NCI-H146 treated with DMSO at 0.1 percent for 48 hours (cell line): Measurements from ENCODE around the gene RMC1.
"Not testable (repeated sequence)": the region's sequence is repeated elsewhere in the genome, so short reads cannot be mapped to it uniquely, and the experiment has no call there.

Experiments
- DNase-seq: peaks from one replicate; lab custom pipeline; 2025; ENCODE audit not compliant: unreplicated experiment; lab: John Stamatoyannopoulos, UW

The RMC1 gene

DNA sequence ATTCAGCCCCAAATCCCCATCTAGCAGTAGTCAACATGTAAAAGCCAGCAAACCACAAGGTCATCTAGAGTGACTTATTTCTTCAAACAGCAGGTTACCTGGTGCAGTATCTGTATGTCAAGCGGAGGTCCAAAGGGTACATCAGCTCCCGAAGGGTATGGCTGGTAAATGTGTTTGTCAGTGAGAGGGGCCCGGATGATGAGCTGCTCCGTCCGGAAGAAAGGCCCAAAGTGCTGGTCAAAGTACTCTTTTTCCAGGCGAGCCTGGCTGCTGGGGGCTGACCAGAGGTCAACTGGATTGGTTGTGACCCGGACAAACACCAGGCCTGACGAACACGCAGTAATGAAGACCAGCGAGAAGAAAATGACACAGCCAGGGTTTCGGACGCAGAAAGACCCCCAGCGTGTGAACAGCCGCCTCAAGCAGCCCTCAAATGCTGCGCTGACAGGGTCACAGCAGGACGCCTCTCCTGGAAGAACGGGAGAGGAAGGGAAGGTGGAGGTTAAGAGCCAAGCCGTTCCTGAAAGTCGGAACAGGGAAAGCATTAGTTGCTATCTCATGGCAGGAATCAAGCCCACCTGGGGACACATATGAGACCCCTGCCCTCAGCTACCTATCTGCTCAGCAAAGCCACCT is 53.0 kb downstream of the RMC1 start:
- no peak for DNase-seq

DNA sequence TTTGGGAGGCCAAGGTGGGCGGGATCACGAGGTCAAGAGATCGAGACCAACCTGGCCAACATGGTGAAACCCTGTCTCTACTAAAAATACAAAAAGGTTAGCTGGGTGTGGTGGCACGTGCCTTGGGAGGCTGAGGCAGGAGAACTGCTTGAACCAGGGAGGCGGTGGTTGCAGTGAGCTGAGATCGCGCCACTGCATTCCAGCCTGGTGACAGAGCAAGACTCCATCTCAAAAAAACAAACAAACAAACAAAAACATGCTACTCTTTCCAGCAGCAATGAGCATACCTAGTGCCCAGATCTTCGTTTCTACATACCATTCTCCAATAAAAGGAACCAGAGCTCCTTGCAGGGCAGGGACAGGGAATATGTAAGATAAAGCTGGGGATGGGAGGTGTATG is 54.2 kb downstream of the RMC1 start:
- not testable (repeated sequence) for DNase-seq

DNA sequence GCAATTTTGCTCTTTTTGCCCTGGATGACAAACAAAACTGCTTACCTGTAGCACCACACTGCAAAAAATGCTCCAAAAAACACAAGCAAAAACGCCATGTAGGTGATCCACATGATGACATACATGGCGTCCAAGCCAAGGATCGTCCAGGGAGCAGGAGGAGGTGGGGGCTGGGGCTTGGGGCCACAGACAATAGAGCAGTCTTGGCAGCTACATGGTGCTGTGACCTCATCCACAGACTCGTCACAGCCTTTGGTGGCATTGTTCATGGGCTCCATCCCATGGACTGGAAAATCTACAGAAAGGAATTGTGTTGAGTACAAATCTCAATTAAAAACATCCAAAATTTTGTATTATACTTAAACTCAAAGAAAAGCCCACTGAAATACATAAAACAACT is 56.9 kb downstream of the RMC1 start:
- DNase-seq, result no peak

DNA sequence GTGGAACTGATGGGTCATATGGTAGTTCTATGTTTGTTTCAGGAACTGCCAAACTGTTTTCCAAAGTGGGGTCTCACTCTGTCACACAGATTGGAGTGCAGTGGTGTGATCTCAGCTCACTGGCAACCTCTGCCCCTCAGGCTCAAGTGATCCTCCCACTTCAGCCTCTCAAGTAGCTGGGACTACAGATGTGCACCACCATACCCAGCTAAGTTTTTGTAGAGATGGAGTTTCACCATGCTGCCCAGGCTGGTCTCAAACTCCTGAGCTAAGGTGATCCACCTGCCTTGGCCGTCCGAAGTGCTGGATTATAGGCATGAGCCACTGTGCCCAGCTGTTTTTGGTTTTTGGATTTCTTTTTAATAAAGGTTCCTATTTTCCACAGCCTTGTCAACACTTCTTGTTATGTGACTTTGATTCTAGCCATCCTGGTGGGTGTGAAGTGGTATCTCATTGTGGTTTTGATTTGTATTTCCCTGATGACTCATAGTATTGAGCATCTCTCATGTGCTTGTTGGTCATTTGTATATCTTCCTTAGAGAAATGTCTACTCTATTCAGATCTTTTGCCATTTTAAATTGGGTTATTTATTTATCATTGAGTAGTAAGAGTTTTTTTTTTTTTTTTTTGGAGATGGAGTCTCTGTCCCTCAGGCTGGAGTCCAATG is 60.2 kb downstream of the RMC1 start:
- DNase-seq, result no peak

DNA sequence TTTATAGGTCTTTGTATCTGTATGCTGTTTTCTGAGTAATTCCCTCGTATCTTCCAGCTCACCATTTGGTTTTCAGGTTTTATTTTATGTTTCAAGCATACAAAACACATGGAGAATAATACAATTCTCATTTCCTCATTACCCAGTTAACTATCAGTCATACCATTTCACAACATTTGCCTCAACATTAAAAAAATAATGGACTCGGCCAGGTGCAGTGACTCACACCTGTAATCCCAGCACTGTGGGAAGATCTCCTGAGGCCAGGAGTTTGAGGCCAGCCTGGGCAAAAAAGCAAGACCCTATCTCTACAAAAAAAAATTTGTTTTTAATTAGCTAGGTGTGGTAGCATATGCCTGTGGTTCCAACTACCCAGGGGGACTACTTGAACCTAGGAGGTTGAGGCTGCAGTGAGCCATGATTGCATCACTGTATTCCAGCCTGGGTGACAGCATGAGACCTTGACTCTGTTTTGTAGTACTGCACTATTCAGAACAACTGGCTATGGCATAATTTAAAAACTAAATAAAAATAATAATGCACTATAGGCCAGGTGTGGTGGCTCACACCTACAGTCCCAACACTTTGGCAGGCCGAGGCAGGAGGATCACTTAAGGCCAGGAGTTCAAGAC is 62.7 kb downstream of the RMC1 start:
- DNase-seq, result no peak

DNA sequence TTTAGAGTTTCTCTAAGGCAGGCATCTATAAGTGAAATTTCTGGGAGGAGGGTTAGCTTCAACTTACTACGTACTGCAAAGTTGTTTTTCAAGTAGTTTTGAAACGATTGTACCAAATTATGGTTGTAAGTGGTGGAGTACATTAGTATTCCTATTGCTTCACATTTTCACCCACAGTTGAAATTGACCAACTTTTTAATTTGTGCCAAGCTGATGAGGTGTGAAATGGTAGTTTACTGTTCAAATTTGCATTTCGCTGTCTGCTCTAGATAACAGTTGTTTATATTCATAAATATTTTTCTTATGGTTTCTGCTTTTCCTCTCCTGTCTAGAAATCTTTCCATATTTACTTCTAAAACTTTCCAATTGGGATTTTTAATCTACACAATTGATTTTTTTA is 64.4 kb downstream of the RMC1 start:
- DNase-seq, result no peak

DNA sequence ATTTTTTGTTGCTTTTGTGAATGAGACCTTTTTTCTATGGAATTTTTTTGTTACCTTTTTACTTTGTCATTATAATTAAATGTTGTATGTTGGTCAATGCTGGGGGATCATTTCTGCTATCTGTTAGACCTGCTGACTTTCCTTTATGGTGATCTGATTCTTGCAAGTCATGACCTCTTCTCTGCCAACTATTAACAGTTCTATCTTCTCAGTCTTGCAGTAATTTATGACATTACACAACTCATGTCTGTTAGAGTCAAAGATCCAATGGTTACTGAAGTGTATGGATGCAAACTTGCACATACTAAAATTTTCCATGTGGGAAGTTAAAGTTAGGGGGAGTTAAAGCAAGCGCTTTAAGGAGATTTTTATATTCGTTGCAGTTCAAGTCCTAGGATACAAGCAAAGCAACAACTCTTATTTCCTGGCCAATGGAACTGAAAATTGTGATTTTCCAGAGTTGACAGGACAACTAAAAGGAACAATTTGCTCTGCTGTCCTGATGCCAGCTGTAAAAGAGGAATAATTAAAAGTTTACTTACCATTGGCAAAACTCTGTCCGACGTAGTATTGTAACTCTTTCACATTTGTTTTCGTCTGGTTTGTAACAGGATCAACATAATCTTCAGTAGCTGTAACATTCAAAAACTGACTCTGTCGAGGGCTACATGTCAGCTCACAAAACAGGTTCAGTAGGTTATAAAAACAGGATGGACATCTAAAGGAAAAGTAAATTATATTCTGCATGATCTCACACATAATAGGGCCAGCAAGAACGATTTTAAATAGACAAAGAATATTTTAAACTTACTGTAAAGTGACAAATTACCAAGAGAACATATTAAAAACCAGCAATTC is 65.2 kb downstream of the RMC1 start:
- DNase-seq, result no peak

DNA sequence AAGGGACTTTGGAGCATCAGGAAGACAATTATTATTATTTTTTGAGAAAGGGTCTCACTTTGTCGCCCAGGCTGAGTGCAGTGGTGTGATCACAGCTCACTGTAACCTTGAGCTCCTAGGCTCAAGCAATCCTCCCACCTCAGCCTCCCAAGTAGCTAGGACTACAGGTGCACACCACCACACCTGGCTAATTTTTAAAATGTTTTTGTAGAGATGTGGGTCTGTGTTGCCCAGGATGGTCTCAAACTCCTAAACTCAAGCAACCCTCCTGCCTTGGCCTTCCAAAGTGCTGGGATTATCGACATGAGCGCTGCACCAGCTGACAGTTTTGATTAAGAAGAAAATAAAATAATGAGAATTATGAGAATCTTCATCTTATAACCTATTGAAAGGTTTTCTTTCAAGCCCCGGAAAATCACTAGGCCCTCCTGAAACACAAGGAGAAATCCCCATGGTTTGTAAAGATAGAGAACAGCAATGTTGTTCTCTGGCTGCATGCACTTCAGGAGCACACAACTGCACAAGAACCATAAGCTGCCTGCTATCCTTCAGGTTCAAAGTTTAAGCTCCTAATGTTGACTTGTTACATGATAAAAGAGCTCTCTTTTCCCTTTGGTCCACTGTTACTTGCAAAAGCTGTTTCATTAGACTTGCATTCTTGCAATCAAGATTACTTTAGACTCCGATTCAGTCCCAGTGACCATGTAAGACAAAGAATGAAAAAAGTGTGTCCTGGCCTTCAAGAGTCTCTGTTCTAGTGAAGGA is 66.2 kb downstream of the RMC1 start:
- no peak for DNase-seq

DNA sequence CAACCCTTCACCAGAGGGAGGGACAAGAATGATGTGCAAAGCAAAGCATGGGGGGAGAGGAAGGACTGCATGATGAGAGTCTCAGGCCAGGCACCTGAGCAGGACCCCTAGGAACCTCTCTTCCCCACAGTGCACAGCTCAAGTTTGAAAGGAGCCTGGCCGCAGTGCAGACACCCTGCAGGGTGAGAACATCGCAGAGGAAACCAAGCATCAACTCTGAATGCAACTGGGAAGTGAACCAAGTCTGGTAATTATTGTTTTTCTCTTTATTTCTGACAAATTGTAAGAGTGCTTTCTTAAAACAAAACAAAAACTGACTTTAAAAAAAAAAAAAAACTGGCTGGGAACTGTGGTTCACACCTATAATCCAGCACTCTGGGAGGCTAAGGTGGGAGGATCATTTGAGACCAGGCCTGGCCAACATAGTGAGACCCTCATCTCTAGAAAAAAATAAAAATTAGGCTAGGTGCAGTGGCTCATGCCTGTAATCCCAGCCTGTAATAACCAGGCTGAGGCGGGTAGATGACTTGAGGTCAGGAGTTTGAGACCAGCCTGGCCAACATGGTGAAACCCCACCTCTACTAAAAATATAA is 67.7 kb downstream of the RMC1 start:
- DNase-seq, result no peak

DNA sequence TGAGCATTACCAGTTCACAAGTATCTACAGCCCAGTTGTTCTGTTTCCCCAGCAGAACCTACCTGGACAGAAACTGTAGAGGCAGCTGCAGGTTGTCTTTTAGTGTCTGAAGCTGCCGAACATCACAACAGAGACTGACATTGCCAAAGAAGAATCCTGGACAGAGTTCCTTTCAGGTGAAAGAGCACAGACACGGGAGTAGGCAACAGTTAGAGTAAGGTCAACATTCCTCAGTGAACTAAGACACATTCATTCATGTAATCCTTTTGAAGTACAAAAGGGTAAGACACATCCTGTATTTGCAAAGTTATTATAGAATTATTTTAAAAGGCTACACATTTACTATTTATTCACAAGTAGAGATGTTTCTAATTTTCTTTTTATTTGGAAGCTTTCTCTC is 68.7 kb downstream of the RMC1 start:
- no peak for DNase-seq

DNA sequence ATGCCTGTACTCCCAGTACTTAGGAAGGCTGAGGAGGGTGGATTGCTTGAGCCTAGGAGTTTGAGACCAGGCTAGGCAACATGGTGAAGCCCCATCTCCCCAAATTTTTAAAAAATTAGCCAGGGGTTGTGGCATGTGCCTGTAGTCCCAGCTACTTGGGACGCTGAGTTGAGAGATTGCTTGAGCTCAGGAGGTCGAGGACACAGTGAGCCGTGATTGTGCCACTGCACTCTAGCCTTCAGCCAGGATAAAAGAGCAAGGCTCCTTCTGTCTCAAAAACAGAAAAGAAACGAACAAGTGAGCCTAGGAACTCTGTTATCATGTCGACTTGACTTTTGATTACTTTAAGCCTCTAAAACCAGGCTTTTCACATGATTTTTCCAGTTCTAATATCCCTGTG is 69.3 kb downstream of the RMC1 start:
- no peak for DNase-seq

DNA sequence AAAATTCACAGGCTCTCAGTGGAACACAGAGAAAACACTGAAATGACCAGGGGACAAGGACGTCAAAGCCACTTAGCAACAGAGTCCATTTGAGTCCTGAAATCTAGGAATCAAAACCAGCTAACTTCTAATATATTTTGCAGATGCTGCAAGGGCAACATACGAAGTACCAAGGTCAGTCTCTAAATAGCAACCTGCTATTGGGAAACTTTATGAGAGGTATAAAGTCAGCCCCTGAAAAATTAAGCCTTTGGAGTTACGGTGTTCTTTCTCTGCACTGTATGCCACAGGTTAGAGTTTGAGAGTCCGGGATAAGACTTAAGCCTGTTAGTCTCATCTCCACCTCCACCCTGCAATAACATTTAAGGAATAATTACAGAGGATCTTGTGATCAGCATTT is 69.7 kb downstream of the RMC1 start:
- DNase-seq, result no peak

DNA sequence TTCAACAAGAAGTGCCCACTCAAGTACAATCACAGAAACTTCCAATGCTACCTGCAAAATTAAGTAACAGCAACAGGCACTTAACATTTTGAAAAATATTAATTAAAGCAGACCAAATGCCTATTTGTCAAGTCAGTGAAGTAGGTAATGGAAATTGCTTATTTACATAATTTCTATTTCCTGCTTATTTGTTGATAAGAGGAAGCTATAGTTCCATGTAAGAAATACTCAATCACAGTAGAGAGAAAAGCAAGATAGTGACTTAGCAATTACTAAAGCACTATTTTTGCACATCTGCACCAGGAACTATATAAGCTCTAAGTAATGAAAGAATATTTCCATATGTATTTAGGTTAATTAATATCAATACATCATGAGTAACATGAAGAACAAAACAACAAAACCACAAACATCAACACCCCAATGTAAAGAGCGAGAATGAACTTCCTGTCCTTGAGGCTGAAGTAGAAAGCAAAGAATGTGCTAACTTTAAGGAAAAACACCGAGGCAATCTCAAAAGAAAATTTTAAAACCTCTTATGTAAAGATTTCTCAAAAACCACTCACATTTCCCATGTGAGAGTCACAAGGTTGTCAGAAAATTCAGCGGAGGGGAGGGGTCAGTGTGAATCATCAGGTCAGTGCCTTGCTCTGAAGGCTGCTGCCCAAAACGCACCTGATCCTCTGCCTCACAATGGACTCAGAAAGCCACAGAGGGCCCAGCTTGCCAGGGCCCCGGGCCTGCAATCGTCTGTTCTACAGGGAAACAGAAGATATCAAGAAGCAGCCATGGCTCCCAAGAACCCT is 70.5 kb downstream of the RMC1 start:
- DNase-seq, result no peak

DNA sequence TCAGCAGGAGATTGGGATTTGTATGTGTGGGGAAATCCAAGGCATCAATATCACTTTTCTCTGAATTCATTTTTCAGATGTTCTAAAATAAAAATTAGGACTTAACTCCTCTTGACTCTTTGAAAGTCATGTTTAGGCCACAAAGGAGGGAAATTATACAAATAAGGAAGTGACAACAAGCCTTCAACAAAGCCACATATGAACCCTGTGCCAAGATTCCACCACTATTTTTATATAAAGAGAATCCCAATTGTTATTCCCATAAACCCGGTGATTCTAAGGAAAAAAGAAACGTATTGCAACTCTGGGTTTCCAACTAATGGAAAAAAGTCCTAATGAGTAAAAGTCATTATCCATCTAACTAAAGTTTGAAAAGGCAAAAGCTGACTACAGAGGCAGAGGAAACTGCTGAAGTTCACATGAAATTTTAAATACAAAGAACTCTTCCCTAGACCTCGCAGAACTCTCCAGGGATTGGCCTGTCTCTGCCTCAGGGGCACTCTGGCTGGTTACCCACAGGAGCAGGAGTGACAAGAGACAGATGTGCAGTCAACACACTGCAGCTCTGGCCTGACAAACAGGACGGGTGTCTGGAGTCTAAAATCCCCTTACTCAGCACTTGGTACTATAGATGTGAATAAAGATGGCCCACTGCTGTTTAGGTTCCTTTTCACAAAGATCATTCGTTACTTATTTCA is 71.4 kb downstream of the RMC1 start:
- no peak for DNase-seq

DNA sequence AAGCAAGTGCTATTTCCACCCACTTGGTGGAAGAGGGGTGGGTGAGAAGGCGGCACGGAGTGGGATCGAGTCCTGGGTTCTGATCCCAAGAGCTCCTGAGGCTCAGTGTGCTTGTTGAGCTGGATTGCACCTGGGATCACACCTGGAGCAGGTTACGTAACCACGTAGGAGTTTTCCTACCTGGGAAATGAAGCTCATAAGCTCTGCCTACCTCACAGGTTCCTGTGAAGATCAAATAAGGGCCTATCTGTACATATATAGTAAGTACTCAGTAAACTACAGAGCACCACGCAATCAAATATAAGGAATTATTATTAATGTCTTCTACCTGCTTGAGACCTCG is 72.0 kb downstream of the RMC1 start:
- DNase-seq, result no peak

DNA sequence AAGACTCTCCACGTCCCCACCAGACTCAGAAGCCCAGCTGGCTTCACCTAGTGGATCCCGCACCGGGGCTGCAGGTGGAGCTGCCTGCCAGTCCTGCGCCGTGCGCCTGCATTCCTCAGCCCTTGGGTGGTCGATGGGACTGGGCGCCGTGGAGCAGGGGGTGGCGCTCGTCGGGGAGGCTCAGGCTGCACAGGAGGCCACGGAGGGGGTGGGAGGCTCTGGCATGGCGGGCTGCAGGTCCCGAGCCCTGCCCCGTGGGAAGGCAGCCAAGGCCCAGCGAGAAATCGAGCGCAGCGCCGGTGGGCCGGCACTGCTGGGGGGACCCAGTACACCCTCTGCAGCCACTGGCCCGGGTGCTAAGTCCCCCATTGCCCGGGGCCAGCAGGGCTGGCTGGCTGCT is 74.2 kb downstream of the RMC1 start:
- not testable (repeated sequence) for DNase-seq

DNA sequence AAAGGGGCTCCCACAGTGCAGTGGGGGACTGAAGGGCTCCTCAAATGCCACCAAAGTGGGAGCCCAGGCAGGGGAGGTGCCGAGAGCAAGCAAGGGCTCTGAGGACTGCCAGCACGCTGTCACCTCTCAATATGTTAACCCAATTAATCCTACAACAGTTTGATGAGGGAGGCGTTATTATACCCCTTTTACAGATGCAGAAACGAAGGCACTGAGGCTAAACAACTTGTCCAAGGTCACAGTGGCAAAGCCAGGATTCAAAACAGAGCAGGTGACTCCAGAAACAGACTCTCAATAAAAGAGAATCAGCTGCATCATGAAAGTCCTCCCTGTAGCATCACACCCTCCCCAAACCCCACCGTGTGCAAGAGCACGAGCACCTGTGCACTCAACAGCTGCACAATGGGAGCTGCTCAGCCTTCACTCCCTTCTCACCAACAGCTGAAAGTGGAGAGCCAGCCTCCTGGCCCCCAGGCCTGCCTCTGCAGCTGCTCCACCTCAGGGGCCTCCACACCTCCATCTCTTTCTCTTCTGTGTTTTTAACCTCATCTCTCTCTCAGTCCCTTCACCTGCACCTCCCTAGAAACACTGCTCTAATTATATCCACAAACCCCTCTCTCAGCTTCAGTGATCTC is 74.9 kb downstream of the RMC1 start:
- no peak for DNase-seq

DNA sequence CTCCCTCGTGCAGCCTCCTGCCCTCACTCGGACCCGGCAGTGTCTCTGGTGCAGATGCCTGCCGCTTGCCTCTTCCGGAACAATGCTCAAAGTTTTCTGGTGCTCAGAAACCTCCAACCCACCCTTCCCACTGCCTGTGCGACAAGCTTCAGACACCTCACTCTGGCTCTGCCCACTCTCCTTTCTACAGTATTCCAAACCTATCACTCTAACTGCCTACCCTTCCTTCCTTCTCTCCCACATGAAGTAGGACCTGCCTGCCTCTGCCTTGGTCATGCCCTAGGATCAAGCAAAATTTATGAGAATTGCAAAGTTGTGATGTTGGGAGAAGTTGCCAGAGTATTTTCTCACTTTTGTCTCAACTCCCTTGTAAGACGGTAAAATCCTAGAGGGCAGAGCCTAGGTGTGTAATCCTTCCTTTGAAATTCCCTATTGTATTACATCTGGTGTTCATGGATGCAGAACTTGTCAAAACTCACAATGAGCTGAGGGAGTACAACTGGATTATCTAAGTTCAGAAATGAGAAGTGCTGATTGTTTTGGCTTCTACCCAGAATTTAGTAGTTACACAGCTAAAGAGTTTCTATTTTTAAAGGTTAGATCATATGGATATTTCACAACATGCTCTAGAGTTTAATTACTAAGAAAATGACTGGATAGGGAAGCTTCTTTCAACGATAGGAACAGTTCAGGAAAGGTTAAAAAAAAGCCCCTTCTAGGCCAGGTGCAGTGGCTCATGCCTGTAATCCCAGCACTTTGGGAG is 75.8 kb downstream of the RMC1 start:
- no peak for DNase-seq
